Measurements from ENCODE around the gene NSUN3.
"Not testable (repeated sequence)": the region's sequence is repeated elsewhere in the genome, so short reads cannot be mapped to it uniquely, and the experiment has no call there.

NSUN3 gene

GRCh38 chr3:94066506-94067500 is 3.9 kb downstream of the NSUN3 start:
- DNase-seq (ENCODE audit: low read depth in 2 of 2, low spot score in 1 of 2): no peak

GRCh38 chr3:94069194-94069813 is 6.4 kb downstream of the NSUN3 start:
- no peak for DNase-seq (ENCODE audit: low read depth in 2 of 2, low spot score in 1 of 2)

GRCh38 chr3:94070341-94070911 is 7.6 kb downstream of the NSUN3 start:
- DNase-seq (ENCODE audit: low read depth in 2 of 2, low spot score in 1 of 2): no peak

- no peak for DNase-seq (ENCODE audit: low read depth in 2 of 2, low spot score in 1 of 2)
These were observed 8.9 kb downstream of the NSUN3 start for GRCh38 chr3:94071713-94072284.

- no peak for DNase-seq (ENCODE audit: low read depth in 2 of 2, low spot score in 1 of 2)
These were observed 13.2 kb downstream of the NSUN3 start for GRCh38 chr3:94076055-94076454.

GRCh38 chr3:94080552-94080951 is 17.7 kb downstream of the NSUN3 start:
- not testable (repeated sequence) for DNase-seq (ENCODE audit: low read depth in 2 of 2, low spot score in 1 of 2)

GRCh38 chr3:94081884-94082283 is 19.0 kb downstream of the NSUN3 start:
- DNase-seq (ENCODE audit: low read depth in 2 of 2, low spot score in 1 of 2): no peak

GRCh38 chr3:94082391-94082937 is 19.6 kb downstream of the NSUN3 start:
- no peak for DNase-seq (ENCODE audit: low read depth in 2 of 2, low spot score in 1 of 2)

GRCh38 chr3:94083261-94083660 is 20.4 kb downstream of the NSUN3 start:
- no peak for DNase-seq (ENCODE audit: low read depth in 2 of 2, low spot score in 1 of 2)

- DNase-seq (ENCODE audit: low read depth in 2 of 2, low spot score in 1 of 2): no peak
These were observed 26.3 kb downstream of the NSUN3 start for GRCh38 chr3:94089126-94089525.

GRCh38 chr3:94092086-94092485 is 29.2 kb downstream of the NSUN3 start:
- no peak for DNase-seq (ENCODE audit: low read depth in 2 of 2, low spot score in 1 of 2)

- DNase-seq (ENCODE audit: low read depth in 2 of 2, low spot score in 1 of 2): no peak
These were observed 30.3 kb downstream of the NSUN3 start for GRCh38 chr3:94093151-94093550.

GRCh38 chr3:94095111-94095510 is 32.2 kb downstream of the NSUN3 start:
- DNase-seq (ENCODE audit: low read depth in 2 of 2, low spot score in 1 of 2): no peak

- DNase-seq (ENCODE audit: low read depth in 2 of 2, low spot score in 1 of 2): no peak
These were observed 35.6 kb downstream of the NSUN3 start for GRCh38 chr3:94098452-94098851.

GRCh38 chr3:94099311-94099710 is 36.5 kb downstream of the NSUN3 start:
- DNase-seq (ENCODE audit: low read depth in 2 of 2, low spot score in 1 of 2): no peak

GRCh38 chr3:94101860-94102259 is 39.0 kb downstream of the NSUN3 start:
- no peak for DNase-seq (ENCODE audit: low read depth in 2 of 2, low spot score in 1 of 2)

GRCh38 chr3:94106268-94106667 is 43.4 kb downstream of the NSUN3 start:
- DNase-seq (ENCODE audit: low read depth in 2 of 2, low spot score in 1 of 2): no peak

- DNase-seq (ENCODE audit: low read depth in 2 of 2, low spot score in 1 of 2): not testable (repeated sequence)
These were observed 47.4 kb downstream of the NSUN3 start for GRCh38 chr3:94110232-94110631.

- DNase-seq (ENCODE audit: low read depth in 2 of 2, low spot score in 1 of 2): no peak
These were observed 48.0 kb downstream of the NSUN3 start for GRCh38 chr3:94110854-94111253.

- no peak for DNase-seq (ENCODE audit: low read depth in 2 of 2, low spot score in 1 of 2)
These were observed 51.8 kb downstream of the NSUN3 start for GRCh38 chr3:94114666-94115065.

- no peak for DNase-seq (ENCODE audit: low read depth in 2 of 2, low spot score in 1 of 2)
These were observed 52.6 kb downstream of the NSUN3 start for GRCh38 chr3:94115482-94115881.

Measured in stimulated activated CD8-positive, alpha-beta memory T cell treated with anti-CD3 and anti-CD28 coated beads, Interleukin-4, amount 100 ng/mL, for 4 hours (primary cell).